T-cell (primary cell): ENCODE results near the gene UNC50. TPM values are rescaled to one million over a fixed set of nuclear protein-coding genes. Genes with fewer than 3 reads are reported as not detected.

Source experiments
- ATAC-seq, 4 experiments: fragments of 200-7000 bp in 3 of 4; fragments of 150-1000 bp in 1 of 4; cut with Tn5 transposase; replicated peaks in 1 of 4; 1 replicate in 3 of 4; 2 replicates in 1 of 4; pipeline ENCODE4 v1.10.0; 2021; ENCODE audit warnings: moderate library complexity in 3 of 4, mild to moderate bottlenecking in 2 of 4, moderate number of reproducible peaks in 1 of 4
- CTCF ChIA-PET, 2 donors: fragments of 300-600 bp; sonication (Branson Sonifier 250); formaldehyde crosslinking; loops; one replicate each; lab custom pipeline; 2022; ENCODE audit warnings: antibody characterized with exemption in 2 of 2; lab: Charles Lee
- POLR2A ChIA-PET, 2 donors: fragments of 300-600 bp; sonication (Branson Sonifier 250); formaldehyde crosslinking; loops; one replicate each; lab custom pipeline; 2022; ENCODE audit warnings: antibody characterized with exemption in 2 of 2; lab: Charles Lee
- DNase-seq, 35 experiments: peaks; one replicate each; pipeline versions ENCODE4 v3.0.0 to v3.0.0-alpha.2; 2013 to 2023
- H3K27ac ChIP-seq: one replicate; pipeline ENCODE4 v1.5.1; 2013; ENCODE audit warnings: low read length
- H3K27me3 ChIP-seq, 2 experiments: replicated peaks in 1 of 2; 1 replicate in 1 of 2; 2 replicates in 1 of 2; pipeline versions ENCODE4 v1.6.1 to v1.7.0; 2013; ENCODE audit warnings: low read length in 1 of 2, mixed read lengths in 1 of 2; ENCODE audit not compliant: control insufficient read depth in 2 of 2, insufficient read depth in 2 of 2; ENCODE audit errors: extremely low read depth in 1 of 2
- H3K36me3 ChIP-seq, 2 donors: 1 replicate in 1 of 2; 2 replicates in 1 of 2; pipeline versions ENCODE4 v1.6.1 to v1.7.0; 2013; ENCODE audit warnings: low read length in 1 of 2; ENCODE audit not compliant: control insufficient read depth in 2 of 2, insufficient read depth in 1 of 2; ENCODE audit errors: extremely low read depth in 1 of 2
- H3K4me1 ChIP-seq, 2 experiments: 1 replicate in 1 of 2; 2 replicates in 1 of 2; pipeline versions ENCODE4 v1.6.1 to v1.7.0; 2013; ENCODE audit warnings: low read length in 2 of 2, mixed read lengths in 1 of 2; ENCODE audit not compliant: insufficient read depth in 2 of 2, control insufficient read depth in 1 of 2; ENCODE audit errors: extremely low read depth in 1 of 2
- H3K4me3 ChIP-seq, 2 donors: 1 replicate in 1 of 2; 2 replicates in 1 of 2; pipeline versions ENCODE4 v1.5.1 to v1.7.0; 2013; ENCODE audit warnings: mild to moderate bottlenecking in 2 of 2, low read length in 1 of 2, moderate library complexity in 1 of 2; ENCODE audit not compliant: control insufficient read depth in 1 of 2; ENCODE audit errors: extremely low read depth in 1 of 2
- H3K9me3 ChIP-seq: 2 replicates; pipeline ENCODE4 v1.7.0; 2013
- H3K27ac Mint-ChIP-seq, 2 donors: one replicate each; pipeline ENCODE4 v1.8.0; 2020 to 2021; ENCODE audit warnings: mild to moderate bottlenecking in 2 of 2, mixed read lengths in 2 of 2
- H3K27me3 Mint-ChIP-seq, 2 donors: one replicate each; pipeline ENCODE4 v1.8.0; 2021 to 2022; ENCODE audit warnings: mixed read lengths in 2 of 2
- H3K36me3 Mint-ChIP-seq: one replicate; pipeline ENCODE4 v1.8.0; 2021; ENCODE audit warnings: mixed read lengths
- H3K4me1 Mint-ChIP-seq, 3 donors: one replicate each; pipeline ENCODE4 v1.8.0; 2020 to 2022; ENCODE audit warnings: mixed read lengths in 3 of 3, mild to moderate bottlenecking in 1 of 3
- H3K4me3 Mint-ChIP-seq, 3 donors: one replicate each; pipeline ENCODE4 v1.8.0; 2020 to 2022; ENCODE audit warnings: mild to moderate bottlenecking in 3 of 3, mixed read lengths in 3 of 3, moderate library complexity in 3 of 3
- H3K9me3 Mint-ChIP-seq, 3 donors: one replicate each; pipeline ENCODE4 v1.8.0; 2020 to 2022; ENCODE audit warnings: mixed read lengths in 3 of 3
- WGBS: methylation state at CpG from one replicate; pipeline ENCODE4 v1.1.5; 2013; ENCODE audit warnings: missing lambda C conversion rate; ENCODE audit not compliant: insufficient coverage; 5-methylcytosine and 5-hydroxymethylcytosine counted together
- total RNA-seq, 35 experiments: library from RNA in 6 of 35; stranded (reverse) in 6 of 35; fragments of 120-200 nt in 1 of 35; gene quantifications; one replicate each; pipeline versions ENCODE4 v1.2.1 to v1.2.4 and lab custom pipeline; 2013 to 2026

UNC50 gene, protein sequence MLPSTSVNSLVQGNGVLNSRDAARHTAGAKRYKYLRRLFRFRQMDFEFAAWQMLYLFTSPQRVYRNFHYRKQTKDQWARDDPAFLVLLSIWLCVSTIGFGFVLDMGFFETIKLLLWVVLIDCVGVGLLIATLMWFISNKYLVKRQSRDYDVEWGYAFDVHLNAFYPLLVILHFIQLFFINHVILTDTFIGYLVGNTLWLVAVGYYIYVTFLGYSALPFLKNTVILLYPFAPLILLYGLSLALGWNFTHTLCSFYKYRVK
- total RNA-seq: 10 to 100 TPM; 19.5 to 37.9 (median 29.5) TPM
- total RNA-seq (2013): 33.8 TPM
- total RNA-seq (lab: John Stamatoyannopoulos, UW): 17.8 to 50.6 (median 34.6) reads per million in 29 experiments

- H3K4me1 Mint-ChIP-seq: peaks cover 65 to 75% (median 70%) of the 10 kb centered on the region in 3 donors
- POLR2A ChIA-PET: interaction anchor here in 1 of 2 donors (0.7 to 1.2 kb wide), 2 partner anchors 9 to 36 kb away, joined by 3 read pairs; no protein-coding TSS in a partner anchor
- peak; percentile 86 to 92 (median 88) for ATAC-seq
- peak within 1 kb of the TSS; percentile 93 for H3K27ac ChIP-seq
- no peaks in the 10 kb centered on the region for H3K9me3 ChIP-seq
- H3K4me3 ChIP-seq: peak within 1 kb of the TSS; percentile 92 to 95
- H3K27ac Mint-ChIP-seq: peak within 1 kb of the TSS; percentile 87 to 94
- H3K27me3 Mint-ChIP-seq: no peaks in the 10 kb centered on the region
- no peaks in the 10 kb centered on the region for H3K27me3 ChIP-seq
- no peaks in the 10 kb centered on the region for H3K9me3 Mint-ChIP-seq
- H3K4me1 ChIP-seq: peaks cover 22 to 34% of the 10 kb centered on the region in 2 experiments
- under 1% methylated on average over 78 of the region's 93 CpGs for WGBS
- H3K36me3 Mint-ChIP-seq: peaks cover 24% of the 10 kb centered on the region
- DNase-seq: peak; percentile 72 to 94 (median 86)
- H3K4me3 Mint-ChIP-seq: peak within 1 kb of the TSS; percentile 85 to 95 (median 90)
- H3K36me3 ChIP-seq: peaks cover 0 to 22% of the 10 kb centered on the region in 2 donors
- CTCF ChIA-PET: interaction anchor here in 1 of 2 donors (0.6 to 1.1 kb wide), 2 partner anchors 10 to 228 kb away, joined by 3 to 5 read pairs; no protein-coding TSS in a partner anchor
These were observed at the start of gene UNC50, which contains the start of gene COA5 for GRCh38 chr2:98608116-98608961. UNC50 (plus strand) TSS chr2:98608589; CDS start chr2:98609760, 1,171 bp downstream. COA5 (minus strand) TSS chr2:98608512; CDS start chr2:98608405, 107 bp downstream.

- Histone ChIP-seq H3K27ac (no peak overlapping the region), H3K36me3 (peaks cover 41 to 93% of the 10 kb centered on the region in 2 donors), H3K9me3 (no peaks in the 10 kb centered on the region), H3K4me3 (no peak overlapping the region), H3K4me1 (peaks cover 0 to 16% of the 10 kb centered on the region in 2 experiments), H3K27me3 (no peaks in the 10 kb centered on the region)
- ATAC-seq (no peak), DNase-seq (no peak)
- H3K9me3 Mint-ChIP-seq: no peaks in the 10 kb centered on the region
- H3K4me3 Mint-ChIP-seq: no peak overlapping the region
- peaks cover 33 to 38% (median 38%) of the 10 kb centered on the region in 3 donors for H3K4me1 Mint-ChIP-seq
- peaks cover 62% of the 10 kb centered on the region for H3K36me3 Mint-ChIP-seq
- WGBS: 97% methylated on average over 13 of the region's 16 CpGs
- POLR2A ChIA-PET: interaction anchor here in 1 of 2 donors (0.6 kb wide), 1 partner anchor 113 kb away, joined by 3 read pairs; no protein-coding TSS in a partner anchor
- H3K27me3 Mint-ChIP-seq: no peaks in the 10 kb centered on the region
- CTCF ChIA-PET: interaction anchor here in 1 of 2 donors (1.0 kb wide), 1 partner anchor 25 kb away, joined by 3 read pairs; no protein-coding TSS in a partner anchor
- peak overlapping the region; percentile 43 to 71 for H3K27ac Mint-ChIP-seq
These were observed 49.4 kb upstream of the UNC50 start for GRCh38 chr2:98558852-98559530.

DNA sequence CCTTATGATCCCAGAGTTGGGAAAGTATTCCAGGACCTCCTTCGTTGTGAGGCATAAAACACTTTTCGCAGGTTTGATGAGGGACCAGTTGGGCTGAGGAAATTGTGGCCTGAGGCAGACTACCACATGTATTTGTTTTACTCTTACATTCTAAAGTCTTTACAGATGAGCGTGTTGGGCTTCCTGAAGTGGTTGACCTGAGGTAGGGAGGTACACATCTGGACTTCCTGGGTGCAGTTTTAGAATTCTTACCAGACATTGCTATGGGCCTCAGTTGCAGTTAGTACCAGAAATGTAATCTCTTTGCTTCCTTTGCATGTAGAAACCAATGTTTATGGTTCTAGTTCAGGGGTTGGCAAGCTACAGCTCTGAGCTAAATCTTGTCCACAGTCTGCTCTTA, 48.8 kb upstream of the UNC50 start:
- CTCF ChIA-PET: interaction anchor here in 1 of 2 donors (1.0 kb wide), 1 partner anchor 24 kb away, joined by 3 read pairs; no protein-coding TSS in a partner anchor
- H3K4me1 Mint-ChIP-seq: peaks cover 33 to 38% (median 37%) of the 10 kb centered on the region in 3 donors
- POLR2A ChIA-PET: interaction anchor here in 1 of 2 donors (0.5 kb wide), 1 partner anchor 96 kb away, joined by 3 read pairs; no protein-coding TSS in a partner anchor
- Histone ChIP-seq H3K27me3 (no peaks in the 10 kb centered on the region), H3K4me3 (no peak overlapping the region), H3K36me3 (peaks cover 45 to 93% of the 10 kb centered on the region in 2 donors), H3K4me1 (peaks cover 0 to 16% of the 10 kb centered on the region in 2 experiments), H3K9me3 (no peaks in the 10 kb centered on the region), H3K27ac (no peak overlapping the region)
- H3K4me3 Mint-ChIP-seq: no peak overlapping the region
- peak overlapping the region; percentile 43 to 71 for H3K27ac Mint-ChIP-seq
- H3K36me3 Mint-ChIP-seq: peaks cover 59% of the 10 kb centered on the region
- no peak for DNase-seq
- H3K9me3 Mint-ChIP-seq: no peaks in the 10 kb centered on the region
- ATAC-seq: no peak
- no CpG with 5 or more reads among the region's 3 CpGs for WGBS
- H3K27me3 Mint-ChIP-seq: no peaks in the 10 kb centered on the region

GRCh38 chr2:98560256-98560771, 48.1 kb upstream of the UNC50 start:
- WGBS: 97% methylated on average over 9 of the region's 9 CpGs
- DNase-seq: no peak
- Mint-ChIP-seq H3K27me3 (no peaks in the 10 kb centered on the region), H3K36me3 (peaks cover 54% of the 10 kb centered on the region), H3K27ac (peak overlapping the region in 1 of 2 donors; percentile 71), H3K4me1 (peaks cover 29 to 34% (median 29%) of the 10 kb centered on the region in 3 donors), H3K9me3 (no peaks in the 10 kb centered on the region), H3K4me3 (no peak overlapping the region)
- POLR2A ChIA-PET: interaction anchor here in 1 of 2 donors (0.5 kb wide), 1 partner anchor 97 kb away, joined by 3 read pairs; no protein-coding TSS in a partner anchor
- Histone ChIP-seq H3K27ac (no peak overlapping the region), H3K4me3 (no peak overlapping the region), H3K36me3 (peaks cover 49 to 93% of the 10 kb centered on the region in 2 donors), H3K27me3 (no peaks in the 10 kb centered on the region), H3K9me3 (no peaks in the 10 kb centered on the region), H3K4me1 (peaks cover 0 to 16% of the 10 kb centered on the region in 2 experiments)
- CTCF ChIA-PET: interaction anchor here (0.6 to 1.0 kb wide), 2 partner anchors 23 to 152 kb away, joined by 3 to 9 read pairs; no protein-coding TSS in a partner anchor
- no peak for ATAC-seq

DNA sequence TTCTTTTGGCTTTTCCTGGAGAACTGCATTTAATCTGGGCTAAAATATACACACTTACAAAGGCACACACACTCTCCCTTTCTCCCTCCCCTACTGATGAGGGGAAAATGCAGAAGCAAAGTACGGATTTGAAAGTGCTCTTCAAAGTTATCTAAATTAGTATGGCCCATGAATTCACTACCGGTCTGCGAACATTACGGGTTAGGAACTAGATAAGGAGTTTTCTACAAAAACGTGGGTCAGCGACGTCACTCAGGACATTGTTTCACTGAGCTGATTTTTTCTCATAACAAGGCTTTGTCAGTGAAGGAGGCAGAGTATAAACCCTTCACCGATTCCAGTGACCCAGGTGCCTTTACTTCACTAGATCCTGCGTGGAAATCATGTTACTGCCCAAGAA, 47.4 kb upstream of the UNC50 start:
- Histone ChIP-seq H3K4me1 (peaks cover 0 to 16% of the 10 kb centered on the region in 2 experiments), H3K36me3 (peaks cover 51 to 93% of the 10 kb centered on the region in 2 donors), H3K27me3 (no peaks in the 10 kb centered on the region), H3K9me3 (no peaks in the 10 kb centered on the region), H3K27ac (no peak overlapping the region), H3K4me3 (no peak overlapping the region)
- Mint-ChIP-seq H3K9me3 (no peaks in the 10 kb centered on the region), H3K4me1 (peaks cover 23 to 29% (median 25%) of the 10 kb centered on the region in 3 donors), H3K27ac (no peak overlapping the region), H3K27me3 (no peaks in the 10 kb centered on the region), H3K36me3 (peaks cover 55% of the 10 kb centered on the region), H3K4me3 (no peak overlapping the region)
- ChIA-PET CTCF (interaction anchor here in 1 of 2 donors (0.6 kb wide), 1 partner anchor 15 kb away, joined by 3 read pairs; no protein-coding TSS in a partner anchor), POLR2A (no interaction called here)
- no peak for ATAC-seq
- no peak for DNase-seq
- 100% methylated on average over 9 of the region's 9 CpGs for WGBS
